ENCODE data around the gene CYP2C18.
"Not testable (repeated sequence)": the region's sequence is repeated elsewhere in the genome, so short reads cannot be mapped to it uniquely, and the experiment has no call there.

CYP2C18 gene
- 0 reads per million in 2 donors for total RNA-seq

DNA sequence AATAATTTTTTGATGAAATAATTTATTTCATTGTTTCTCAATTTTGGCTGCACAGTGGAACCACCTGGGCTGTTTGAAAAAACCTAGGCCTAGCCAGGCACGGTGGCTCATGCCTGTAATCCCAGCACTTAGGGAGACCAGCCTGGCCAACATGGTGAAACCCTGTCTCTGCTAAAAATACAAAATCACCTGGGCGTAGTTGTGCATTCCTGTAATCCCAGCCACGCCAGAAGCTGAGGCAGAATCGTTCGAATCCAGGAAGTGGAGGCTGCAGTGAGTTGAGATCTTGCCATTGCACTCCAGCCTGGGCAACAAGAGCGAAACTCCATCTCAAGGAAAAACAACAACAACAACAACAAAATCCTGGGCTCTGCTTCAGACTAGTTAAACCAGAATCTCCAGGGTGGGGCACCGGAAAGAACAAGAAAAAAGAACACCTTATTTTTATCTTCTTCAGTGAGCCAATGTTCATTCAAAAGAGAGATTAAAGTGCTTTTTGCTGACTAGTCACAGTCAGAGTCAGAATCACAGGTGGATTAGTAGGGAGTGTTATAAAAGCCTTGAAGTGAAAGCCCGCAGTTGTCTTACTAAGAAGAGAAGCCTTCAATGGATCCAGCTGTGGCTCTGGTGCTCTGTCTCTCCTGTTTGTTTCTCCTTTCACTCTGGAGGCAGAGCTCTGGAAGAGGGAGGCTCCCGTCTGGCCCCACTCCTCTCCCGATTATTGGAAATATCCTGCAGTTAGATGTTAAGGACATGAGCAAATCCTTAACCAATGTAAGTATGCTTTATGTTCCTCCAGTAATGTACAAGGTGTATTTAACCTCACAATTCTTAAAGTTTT lies at the start of gene CYP2C18:
Gene CYP2C18, plus strand, starts transcription at position 516 of the 841 bp plus-strand sequence. Its CDS starts 91 bp downstream, at position 607.
- DNase-seq = no peak

DNA sequence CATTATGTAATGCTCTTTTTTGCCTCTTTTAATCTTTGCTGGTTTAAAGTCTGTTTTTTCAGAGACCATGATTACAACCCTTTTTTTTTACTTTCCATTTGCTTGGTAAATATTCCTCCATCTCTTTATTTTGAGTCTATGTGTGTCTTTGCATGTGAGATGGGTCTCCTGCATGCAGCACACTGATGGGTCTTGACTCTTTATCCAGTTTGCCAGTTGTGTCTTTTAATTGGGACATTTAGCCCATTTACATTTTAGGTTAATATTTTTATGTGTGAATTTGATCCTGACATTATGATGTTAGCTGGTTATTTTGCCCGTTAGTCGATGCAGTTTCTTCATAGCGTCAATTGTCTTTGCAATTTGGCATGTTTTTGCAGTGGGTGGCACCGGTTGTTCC lies 45.4 kb upstream of the CYP2C18 start:
- not testable (repeated sequence) for DNase-seq

DNA sequence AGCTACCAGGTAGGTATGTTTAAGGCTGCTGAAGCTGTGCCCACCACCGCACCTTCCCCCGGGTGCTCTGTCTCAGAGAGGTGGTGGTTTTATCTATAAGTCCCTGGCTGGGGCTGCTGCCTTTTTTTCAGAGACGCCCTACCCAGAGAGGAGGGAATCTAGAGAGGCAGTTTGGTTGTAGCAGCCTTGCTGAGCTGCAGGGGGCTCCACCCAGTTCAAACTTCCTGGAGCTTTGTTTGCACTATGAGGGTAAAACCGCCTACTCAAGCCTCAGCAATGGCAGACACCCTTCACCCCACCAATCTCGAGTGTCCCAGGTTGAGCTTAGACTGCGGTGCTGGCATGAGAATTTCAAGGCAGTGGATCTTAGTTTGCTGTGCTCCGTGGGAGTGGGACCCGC lies 43.6 kb upstream of the CYP2C18 start:
- no peak for DNase-seq

DNA sequence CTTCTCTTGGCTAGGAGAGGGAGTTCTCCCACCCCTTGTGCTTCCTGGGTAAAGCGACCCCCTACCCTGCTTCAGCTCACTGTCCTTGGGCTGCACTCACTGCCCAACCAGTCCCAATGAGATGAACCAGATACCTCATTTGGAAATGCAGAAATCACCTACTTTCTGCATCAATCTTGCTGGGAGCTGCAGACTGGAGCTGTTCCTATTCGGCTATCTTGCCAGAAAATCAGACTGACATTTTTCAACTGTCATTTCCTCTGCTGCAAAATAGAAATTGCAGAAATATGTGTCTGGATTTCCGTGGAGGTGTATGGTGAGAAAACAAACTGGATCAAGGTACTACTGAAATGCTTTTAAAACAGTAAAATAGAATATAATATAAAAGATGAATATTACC lies 43.0 kb upstream of the CYP2C18 start:
- DNase-seq = no peak

DNA sequence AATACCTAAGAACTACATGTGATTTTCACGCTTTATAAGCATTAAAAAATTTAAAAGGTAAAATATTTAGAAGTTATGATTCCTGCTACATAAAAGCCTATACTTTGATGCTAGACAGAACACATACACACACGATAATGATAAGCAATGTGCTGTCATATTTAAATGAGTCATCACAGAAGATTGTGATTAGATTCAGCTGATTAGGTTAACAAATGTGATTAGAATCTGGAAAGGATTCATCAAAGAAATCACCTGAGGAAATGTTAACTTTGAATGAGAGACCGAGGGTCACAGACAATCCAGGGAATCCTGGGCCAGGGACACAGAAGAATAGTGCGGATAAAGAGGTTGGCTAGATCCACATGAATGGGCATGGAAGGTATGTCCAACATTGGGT lies 42.0 kb upstream of the CYP2C18 start:
- DNase-seq = no peak

DNA sequence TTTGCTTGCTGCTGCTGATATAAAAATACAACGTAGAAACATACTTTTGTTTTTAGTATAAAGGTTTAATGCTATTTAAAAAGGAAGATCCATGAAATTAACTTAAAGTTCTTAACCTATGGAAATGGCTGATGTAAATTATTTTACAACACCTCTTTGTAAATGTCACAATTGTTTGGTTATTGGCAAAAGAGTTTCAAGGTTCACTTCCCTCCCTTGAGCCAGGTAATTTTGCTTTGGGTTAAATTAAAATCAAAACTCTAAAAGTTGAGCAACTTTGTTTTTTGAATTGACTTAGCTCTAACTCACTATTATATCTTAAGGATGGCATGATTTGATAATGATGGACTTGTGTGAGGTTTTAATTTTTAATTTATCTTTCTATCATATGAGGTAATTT lies 39.2 kb upstream of the CYP2C18 start:
- DNase-seq = no peak

DNA sequence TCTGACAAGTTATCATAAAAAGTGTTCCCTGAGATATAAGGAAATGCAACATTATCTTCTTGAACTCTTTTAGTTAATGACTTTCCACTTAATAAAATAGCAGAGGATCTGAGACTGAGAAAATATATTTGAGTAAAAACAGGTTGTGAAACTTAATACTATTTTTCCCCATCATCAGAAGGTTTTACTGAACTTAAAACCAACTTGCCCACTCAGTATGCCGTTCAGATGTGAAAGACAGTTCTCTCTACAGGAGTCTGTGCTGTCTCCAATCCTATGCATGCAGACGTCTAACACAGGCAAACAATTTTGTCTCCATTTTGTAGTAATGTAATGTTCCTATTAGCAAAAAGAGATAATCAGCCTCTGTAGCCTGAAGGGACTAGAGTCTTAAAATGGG lies 38.2 kb upstream of the CYP2C18 start:
- DNase-seq = no peak

DNA sequence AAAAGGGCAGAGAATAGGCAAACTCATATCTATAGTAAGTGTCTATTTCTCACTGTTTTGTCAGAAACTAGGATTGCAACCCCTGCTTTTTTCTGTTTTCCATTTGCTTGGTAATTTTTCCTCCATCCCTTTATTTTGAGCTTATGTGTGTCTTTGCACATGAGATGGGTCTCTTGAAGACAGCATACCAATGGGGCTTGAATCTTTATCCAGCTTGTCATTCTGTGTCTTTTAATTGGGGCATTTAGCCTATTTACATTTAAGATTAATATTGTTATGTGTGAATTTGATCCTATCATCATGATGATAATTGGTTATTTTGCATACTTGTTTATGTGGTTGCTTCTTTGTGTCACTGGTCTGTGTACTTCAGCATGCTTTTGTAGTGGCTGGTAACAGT lies 28.3 kb upstream of the CYP2C18 start:
- DNase-seq = not testable (repeated sequence)

DNA sequence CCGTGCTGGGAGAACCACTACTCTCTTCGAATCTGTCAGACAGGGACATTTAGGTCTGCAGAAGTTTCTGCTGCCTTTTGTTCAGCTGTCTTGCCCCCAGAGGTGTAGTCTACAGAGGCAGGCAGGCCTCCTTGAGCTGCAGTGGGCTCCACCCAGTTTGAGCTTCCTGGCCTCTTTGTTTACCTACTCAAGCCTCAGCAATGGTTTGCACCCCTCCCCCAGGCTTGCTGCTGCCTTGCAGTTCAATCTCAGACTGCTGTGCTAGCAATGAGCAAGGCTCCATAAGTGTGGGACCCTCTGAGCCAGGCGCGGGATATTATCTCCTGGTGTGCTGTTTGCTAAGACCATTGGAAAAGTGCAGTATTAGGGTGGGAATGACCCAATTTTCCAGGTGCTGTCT lies 20.5 kb upstream of the CYP2C18 start:
- not testable (repeated sequence) for DNase-seq

DNA sequence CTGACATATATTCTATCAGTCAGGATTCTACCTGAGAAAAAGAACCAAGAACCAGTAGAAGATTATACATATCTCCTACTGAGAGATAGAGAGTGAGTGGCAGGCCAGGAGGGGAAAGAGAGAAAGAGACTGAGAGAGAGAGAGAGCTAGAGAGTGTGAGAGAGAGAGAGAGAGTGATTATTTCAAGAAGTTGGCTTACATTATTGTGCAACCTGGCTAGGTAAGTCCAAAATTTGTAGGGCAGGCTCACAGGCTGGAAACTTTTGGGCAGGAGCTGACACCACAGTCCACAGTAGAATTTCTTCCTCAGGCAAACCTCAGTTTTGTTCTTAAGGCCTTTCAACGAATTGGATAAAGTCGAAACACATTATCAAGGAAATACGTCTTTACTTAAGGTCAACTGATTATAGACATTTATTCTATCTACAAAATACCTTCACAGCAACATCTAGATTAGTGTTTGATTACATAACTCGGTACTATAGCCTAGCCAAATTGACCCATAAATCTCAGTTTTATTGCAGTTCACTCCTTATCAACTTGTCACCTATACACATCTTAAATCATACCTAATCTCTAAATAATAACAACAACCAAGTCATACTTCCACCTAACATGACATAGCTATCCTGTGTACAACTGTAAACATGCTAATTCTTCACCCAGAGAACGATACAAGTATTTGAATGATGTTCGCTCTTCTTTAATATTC lies 17.0 kb upstream of the CYP2C18 start:
- no peak for DNase-seq

DNA sequence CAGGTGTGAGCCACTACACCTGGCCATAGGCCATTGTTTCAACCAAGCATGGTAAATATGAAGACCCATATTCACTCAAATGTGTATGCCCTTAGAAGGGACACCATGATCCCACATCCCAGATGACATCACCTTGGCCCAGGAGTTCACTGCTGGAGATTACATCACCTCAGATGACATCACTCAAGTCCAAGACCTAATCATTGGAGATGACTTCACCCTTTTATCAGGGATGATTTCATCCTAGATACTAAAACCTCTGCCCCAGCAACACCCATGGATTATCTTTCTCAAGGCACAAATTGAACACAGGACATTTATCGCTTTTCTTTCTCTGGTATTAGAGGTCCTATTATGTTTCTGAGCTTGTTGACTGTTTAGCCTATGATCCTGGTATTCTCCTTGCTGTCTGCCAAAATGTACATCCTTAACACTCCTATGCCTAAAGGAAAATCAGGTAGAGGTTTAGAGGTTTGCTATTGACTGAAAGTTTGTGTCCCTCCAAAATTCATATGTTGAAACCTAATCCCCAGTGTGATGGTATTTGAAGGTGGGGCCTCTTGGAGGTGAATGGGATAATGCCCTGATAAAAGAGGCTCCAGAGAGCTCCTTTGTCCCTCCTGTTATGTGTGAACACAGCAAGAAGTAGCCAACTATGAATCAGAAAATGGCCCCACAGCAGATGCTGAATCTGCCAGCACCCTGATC lies 9.8 kb upstream of the CYP2C18 start:
- no peak for DNase-seq

DNA sequence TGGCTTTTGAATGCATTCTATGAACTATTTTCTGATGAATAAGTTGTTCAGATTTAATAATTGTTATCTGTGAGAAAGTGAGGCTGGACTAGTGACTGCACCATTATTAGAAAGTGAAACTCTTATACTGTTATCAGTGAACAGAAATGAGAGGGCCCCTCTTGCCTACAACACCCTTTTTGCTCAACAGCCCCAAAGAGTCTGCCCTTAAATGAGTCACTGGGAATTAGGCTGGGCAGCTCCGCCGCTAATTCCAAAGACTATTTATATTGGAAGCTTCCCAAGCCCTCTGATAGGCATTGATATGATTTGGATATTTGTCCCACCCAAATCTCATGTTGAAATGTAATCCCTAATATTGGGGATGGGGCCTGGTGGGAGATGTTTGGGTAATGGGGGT lies 7.0 kb upstream of the CYP2C18 start:
- DNase-seq = no peak

DNA sequence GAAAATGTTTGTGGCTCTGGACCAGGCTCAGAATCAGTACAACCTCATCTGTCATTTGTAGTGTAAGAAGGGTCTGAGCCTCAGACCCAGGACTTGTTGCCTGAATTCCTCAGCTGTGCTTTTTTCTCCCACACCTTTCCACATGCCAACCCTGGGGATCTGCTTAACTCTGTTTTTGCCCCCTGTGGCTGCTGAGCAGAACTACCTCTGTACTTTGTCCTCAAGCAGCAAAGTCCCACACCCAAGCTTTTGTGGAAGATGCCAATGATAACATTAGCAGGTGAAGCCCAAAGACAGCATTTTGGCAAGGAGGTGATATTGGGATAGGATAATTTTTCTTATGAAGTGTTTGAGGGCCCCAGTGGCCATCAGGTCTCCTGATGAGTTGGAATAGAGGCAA lies 5.8 kb upstream of the CYP2C18 start:
- no peak for DNase-seq

DNA sequence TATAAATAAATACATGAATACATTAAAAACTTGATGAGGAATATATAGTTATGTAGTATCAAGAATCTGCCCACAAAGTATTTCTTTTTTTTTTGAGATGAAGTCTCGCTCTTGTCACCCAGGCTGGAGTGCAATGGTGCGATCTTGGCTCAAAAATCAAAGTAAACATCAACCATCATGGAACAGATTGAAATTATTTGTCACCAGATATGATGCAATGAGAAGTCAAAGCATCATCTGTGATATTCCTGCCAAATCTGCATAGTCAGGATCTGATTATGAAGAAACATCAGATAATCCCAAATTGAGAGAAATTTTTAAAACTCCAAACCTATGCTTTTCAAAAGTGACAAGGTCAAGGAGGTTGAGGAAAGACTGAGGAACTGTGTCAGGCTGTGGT lies 5.1 kb upstream of the CYP2C18 start:
- no peak for DNase-seq

DNA sequence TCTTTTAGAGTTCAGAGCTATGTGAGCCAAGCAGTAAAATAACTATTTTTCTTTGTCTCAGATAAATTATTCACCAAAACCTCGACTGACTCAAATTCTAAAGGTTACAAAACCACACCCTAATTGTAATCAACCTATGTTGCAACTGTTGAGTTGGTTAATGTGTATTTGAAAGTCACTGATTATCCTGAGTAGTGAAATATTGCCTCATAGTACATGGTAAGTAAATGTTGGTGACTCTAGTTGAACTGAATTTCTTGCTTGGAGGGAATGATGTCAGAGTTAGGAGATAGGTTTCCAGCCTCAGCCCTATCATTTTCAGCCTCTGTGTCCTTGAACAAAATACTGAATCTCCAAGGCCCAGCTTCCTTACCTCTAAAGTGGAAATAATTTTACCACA lies 3.0 kb upstream of the CYP2C18 start:
- no peak for DNase-seq

DNA sequence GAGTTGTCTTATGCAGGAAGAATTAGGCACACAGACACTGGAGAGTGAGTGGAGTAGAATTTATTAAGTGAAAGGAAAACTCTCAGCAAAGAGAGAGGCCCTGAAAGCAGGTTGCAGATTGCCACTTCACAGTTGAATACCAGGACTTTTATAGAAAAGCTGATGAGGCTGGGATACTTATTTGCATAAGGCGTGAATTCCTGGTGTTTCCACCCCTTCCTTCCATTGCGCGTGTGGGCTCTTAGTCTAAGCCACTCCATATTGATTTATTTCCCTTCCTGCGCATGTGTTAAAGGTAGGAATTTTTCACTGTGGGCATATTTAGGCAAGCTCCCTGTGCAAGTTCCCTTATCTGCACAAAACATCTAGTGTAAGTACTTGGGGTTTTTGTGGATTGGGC lies 893 bp upstream of the CYP2C18 start:
- DNase-seq = not testable (repeated sequence)

DNA sequence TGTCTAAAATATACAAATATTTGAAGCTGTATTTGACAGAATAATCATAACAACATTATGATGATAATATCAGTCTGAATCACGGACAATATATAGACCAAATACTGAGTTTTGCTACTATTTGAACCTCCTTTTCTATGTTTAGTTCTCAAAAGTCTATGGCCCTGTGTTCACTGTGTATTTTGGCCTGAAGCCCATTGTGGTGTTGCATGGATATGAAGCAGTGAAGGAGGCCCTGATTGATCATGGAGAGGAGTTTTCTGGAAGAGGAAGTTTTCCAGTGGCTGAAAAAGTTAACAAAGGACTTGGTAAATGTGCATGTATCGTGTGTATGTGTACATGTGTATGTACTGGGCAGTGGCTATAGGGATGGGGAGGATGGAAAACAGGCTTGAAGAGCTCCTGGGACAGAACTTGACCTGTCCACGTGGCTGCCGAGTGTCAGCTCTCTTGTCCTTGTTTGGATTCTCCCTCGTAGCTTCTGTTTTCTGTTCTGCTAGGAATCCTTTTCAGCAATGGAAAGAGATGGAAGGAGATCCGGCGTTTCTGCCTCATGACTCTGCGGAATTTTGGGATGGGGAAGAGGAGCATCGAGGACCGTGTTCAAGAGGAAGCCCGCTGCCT lies 4.2 kb downstream of the CYP2C18 start:
- DNase-seq = no peak

DNA sequence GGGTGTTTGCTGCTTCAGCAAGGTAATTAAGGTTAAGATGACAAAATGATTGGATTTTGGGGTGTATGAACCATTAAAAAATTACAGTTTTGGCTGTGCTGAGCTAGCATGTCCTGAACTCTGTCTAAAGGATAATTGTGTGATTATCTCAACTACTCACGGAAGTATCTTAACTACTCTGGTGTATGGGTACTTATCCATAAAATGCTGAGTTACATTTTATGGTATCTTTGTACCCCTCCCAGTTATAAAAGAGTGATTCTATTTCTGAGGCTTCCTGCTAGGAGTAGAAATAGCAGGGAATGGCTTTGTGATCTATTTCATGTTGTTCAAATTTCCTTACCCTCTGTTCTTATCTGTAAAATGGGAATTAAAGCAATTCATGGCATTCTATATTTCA lies 22.6 kb downstream of the CYP2C18 start:
- no peak for DNase-seq

DNA sequence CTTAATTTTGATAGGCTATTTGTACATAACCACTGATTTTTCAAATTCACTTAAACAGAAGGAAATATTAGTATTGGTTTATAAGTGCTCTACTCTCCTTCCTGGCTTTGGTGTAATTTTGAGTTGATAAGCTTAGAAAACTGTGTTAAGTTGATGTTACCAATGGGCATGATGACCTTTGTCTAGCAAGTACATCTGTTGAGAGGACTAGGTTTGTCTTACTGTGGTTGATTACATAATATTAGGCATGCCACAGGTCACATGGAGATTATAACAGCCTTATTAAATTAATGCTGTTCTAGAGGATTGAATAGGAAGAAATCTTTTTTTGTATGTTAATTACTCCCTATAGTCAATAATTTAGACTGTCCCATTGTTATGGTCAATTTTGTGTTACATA lies 27.0 kb downstream of the CYP2C18 start:
- no peak for DNase-seq

DNA sequence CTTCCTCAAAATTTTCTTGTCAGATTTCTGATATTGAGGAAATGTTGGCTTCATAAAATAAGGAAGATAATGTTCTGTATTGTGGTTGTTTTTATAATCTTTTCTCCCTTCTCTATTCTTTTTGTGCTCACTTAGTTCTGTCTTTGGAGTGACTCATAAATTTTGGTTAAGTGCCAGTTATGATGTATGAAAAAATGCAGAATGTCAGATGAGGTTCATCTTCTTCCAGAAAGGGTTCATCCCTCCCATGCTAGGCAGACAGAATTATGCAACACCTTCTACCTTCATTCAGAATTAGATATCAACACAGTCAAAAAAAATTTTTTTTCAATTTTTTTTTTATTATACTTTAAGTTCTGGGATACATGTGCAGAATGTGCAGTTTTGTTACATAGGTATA lies 42.3 kb downstream of the CYP2C18 start:
- no peak for DNase-seq

DNA sequence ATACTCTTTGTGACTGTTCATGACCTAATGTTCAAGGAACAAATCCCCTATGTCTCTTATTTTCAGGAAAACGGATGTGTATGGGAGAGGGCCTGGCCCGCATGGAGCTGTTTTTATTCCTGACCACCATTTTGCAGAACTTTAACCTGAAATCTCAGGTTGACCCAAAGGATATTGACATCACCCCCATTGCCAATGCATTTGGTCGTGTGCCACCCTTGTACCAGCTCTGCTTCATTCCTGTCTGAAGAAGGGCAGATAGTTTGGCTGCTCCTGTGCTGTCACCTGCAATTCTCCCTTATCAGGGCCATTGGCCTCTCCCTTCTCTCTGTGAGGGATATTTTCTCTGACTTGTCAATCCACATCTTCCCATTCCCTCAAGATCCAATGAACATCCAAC lies 51.7 kb downstream of the CYP2C18 start:
- DNase-seq = no peak

DNA sequence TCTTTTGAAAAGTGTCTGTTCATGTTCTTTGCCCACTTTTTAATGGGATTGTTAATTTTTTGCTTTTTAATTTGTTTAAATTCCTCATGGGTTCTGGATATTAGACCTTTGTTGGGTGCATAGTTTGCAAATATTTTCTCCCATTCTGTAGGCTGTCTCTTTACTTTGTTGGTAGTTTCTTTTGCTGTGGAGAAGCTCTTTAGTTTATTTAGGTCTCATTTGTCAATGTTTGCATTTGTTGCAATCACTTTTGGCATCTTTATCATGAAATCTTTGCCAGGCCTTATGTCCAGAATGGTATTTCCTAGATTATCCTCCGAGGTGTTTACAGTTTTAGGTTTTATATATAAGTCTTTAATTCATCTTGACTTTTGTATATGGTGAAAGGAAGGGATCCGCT lies 55.1 kb downstream of the CYP2C18 start:
- DNase-seq = no peak

DNA sequence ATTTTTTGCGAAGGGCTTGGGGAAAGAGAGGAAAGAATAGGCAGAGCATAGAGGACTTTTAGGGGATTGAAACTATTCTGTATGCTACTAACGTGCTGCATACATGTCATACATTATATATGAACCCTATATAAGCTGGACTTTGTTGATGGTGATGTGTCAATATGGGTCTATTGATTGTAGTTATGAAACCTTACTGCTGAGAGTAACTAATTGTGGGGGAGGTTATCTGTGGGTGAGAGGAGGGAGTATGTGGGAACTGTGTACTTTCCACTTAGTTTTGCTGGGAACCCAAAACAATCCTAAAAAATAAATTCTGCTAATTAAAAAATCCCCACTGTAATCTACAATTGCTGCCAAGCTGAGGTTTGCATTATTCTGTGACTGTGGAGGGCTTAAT lies 63.6 kb downstream of the CYP2C18 start:
- no peak for DNase-seq

Data from T-helper 9 cell (primary cell).